NAMALWA (cell line): ENCODE data around the gene ATXN7.

Experiments
- DNase-seq: peaks from one replicate; pipeline ENCODE4 v3.0.0-alpha.2; 2015; ENCODE audit warnings: low spot score

The ATXN7 gene

GRCh38 chr3:64049832-64050231 lies 186.2 kb downstream of the ATXN7 start:
- DNase-seq = no peak
